GM12878 (cell line): Measurements from ENCODE around the gene ATP1A1. TPM values are rescaled to one million over a fixed set of nuclear protein-coding genes. Genes with fewer than 3 reads are reported as not detected.
A peak's percentile ranks its signal among the peaks of the same experiment; 100 is the strongest.

Experiments used
- ATAC-seq: fragments of 200-7000 bp; cut with Tn5 transposase; 3 replicates; pipeline ENCODE4 v1.9.1; 2020; ENCODE audit warnings: mild to moderate bottlenecking, moderate library complexity
- BruUV-seq: library from RNA; stranded (reverse); fragments of 400-500 nt; replicated peaks from 2 replicates; lab custom pipeline; 2021; lab: Mats Ljungman, UMichigan
- CTCF ChIA-PET: fragments of 300-600 bp; sonication (Branson Sonifier 250); formaldehyde crosslinking; extraction: SDS; loops from one replicate; lab custom pipeline; 2021; ENCODE audit warnings: inconsistent platforms; lab: Yijun Ruan, JAX
- POLR2A ChIA-PET: fragments of 350-600 bp; formaldehyde crosslinking; extraction: SDS; loops from one replicate; lab custom pipeline; 2021; ENCODE audit warnings: inconsistent platforms; lab: Charles Lee
- RAD21 ChIA-PET: fragments of 300-600 bp; sonication (Branson Sonifier 250); formaldehyde crosslinking; loops from one replicate; lab custom pipeline; 2023; ENCODE audit warnings: antibody characterized with exemption; ENCODE audit not compliant: unreplicated experiment; lab: Charles Lee
- SMC1A ChIA-PET: fragments of 300-600 bp; sonication (Branson Sonifier 250); formaldehyde crosslinking; loops from one replicate; lab custom pipeline; 2023; ENCODE audit not compliant: unreplicated experiment, uncharacterized antibody; lab: Charles Lee
- DNase-seq: peaks from one replicate; pipeline ENCODE4 v3.0.0-alpha.2; 2011; ENCODE audit warnings: low read depth, low spot score
- FAIRE-seq: peaks from 3 replicates; lab custom pipeline; 2011; peaks lifted over from hg19 to GRCh38; lab: Jason Lieb, UNC
- H2AFZ ChIP-seq: 2 replicates; pipeline ENCODE4 v1.6.0; 2011; ENCODE audit warnings: low read depth, low read length, control low read depth; ENCODE audit not compliant: control insufficient read depth
- H3K27ac ChIP-seq: 2 replicates; pipeline ENCODE4 v1.5.1; 2011; ENCODE audit warnings: control low read depth; ENCODE audit not compliant: control insufficient read depth, insufficient read depth
- H3K27me3 ChIP-seq, 2 experiments: replicated peaks in 1 of 2; 2 replicates each; pipeline versions ENCODE4 v1.6.0 to v1.6.1; 2011; ENCODE audit warnings: low read length in 1 of 2; ENCODE audit not compliant: control insufficient read depth in 2 of 2, insufficient read depth in 2 of 2
- H3K36me3 ChIP-seq, 2 experiments: 2 replicates each; pipeline ENCODE4 v1.5.1; 2011; ENCODE audit warnings: low read length in 1 of 2; ENCODE audit not compliant: control insufficient read depth in 2 of 2, insufficient read depth in 2 of 2
- H3K4me1 ChIP-seq: 2 replicates; pipeline ENCODE4 v1.6.1; 2011; ENCODE audit warnings: mild to moderate bottlenecking, low read length, moderate library complexity, mixed read lengths; ENCODE audit not compliant: control insufficient read depth, insufficient read depth
- H3K4me2 ChIP-seq: 2 replicates; pipeline ENCODE4 v1.6.0; 2011; ENCODE audit warnings: control low read depth; ENCODE audit not compliant: control insufficient read depth, insufficient read depth
- H3K4me3 ChIP-seq: fragments of 200-600 bp; sonication (generic); 2 replicates; pipeline ENCODE4 v1.5.1; 2016
- H3K79me2 ChIP-seq: 2 replicates; pipeline ENCODE4 v1.6.0; 2011; ENCODE audit warnings: low read length; ENCODE audit not compliant: control insufficient read depth, insufficient read depth
- H3K9ac ChIP-seq: 2 replicates; pipeline ENCODE4 v1.8.0; 2011; ENCODE audit warnings: low read length, control low read depth, mixed read lengths; ENCODE audit not compliant: control insufficient read depth, insufficient read depth
- H3K9me3 ChIP-seq: replicated peaks from 3 replicates; pipeline ENCODE4 v1.5.1; 2011; ENCODE audit warnings: mild to moderate bottlenecking, low read length; ENCODE audit not compliant: control insufficient read depth, insufficient read depth
- H4K20me1 ChIP-seq: 2 replicates; pipeline ENCODE4 v1.6.0; 2011; ENCODE audit not compliant: control insufficient read depth, insufficient read depth
- BMI1 ChIP-seq: fragments of 450-650 bp; IDR thresholded peaks from 2 replicates; pipeline ENCODE4 v1.6.1; 2016; ENCODE audit warnings: mild to moderate bottlenecking, moderate library complexity, borderline replicate concordance
- CBX3 ChIP-seq: fragments of 200-600 bp; sonication (generic); IDR thresholded peaks from 2 replicates; pipeline ENCODE4 v1.6.1; 2016; ENCODE audit warnings: low read depth, borderline replicate concordance
- CHD2 ChIP-seq: IDR thresholded peaks from 2 replicates; pipeline ENCODE4 v1.6.1; 2011; ENCODE audit warnings: low read depth, low read length, improper control_type of control experiment, borderline replicate concordance
- ETV6 ChIP-seq, 2 experiments: fragments of 450-650 bp in 1 of 2; IDR thresholded peaks in 1 of 2; conservative IDR thresholded peaks in 1 of 2; 2 replicates each; pipeline ENCODE4 v1.6.1; 2014; ENCODE audit warnings: antibody characterized with exemption in 1 of 2, borderline replicate concordance in 1 of 2, low read depth in 1 of 2, mild to moderate bottlenecking in 1 of 2, moderate library complexity in 1 of 2
- HDGF ChIP-seq: fragments of 450-650 bp; IDR thresholded peaks from 2 replicates; pipeline ENCODE4 v1.6.1; 2016; ENCODE audit warnings: antibody characterized with exemption
- NFXL1 ChIP-seq: fragments of 450-650 bp; IDR thresholded peaks from 2 replicates; pipeline ENCODE4 v1.6.1; 2017; ENCODE audit warnings: antibody characterized with exemption, mild to moderate bottlenecking, borderline replicate concordance
- PAX5 ChIP-seq: IDR thresholded peaks from 2 replicates; pipeline ENCODE4 v1.6.1; 2011; ENCODE audit warnings: low read depth, low read length, borderline replicate concordance
- PAX8 ChIP-seq: fragments of 450-650 bp; IDR thresholded peaks from 2 replicates; pipeline ENCODE4 v1.6.1; 2017; ENCODE audit warnings: mild to moderate bottlenecking, moderate library complexity
- POLR2AphosphoS5 ChIP-seq: IDR thresholded peaks from 2 replicates; pipeline ENCODE4 v1.6.1; 2011; ENCODE audit warnings: mild to moderate bottlenecking, low read length, inconsistent platforms
- RCOR1 ChIP-seq: conservative IDR thresholded peaks from 2 replicates; pipeline ENCODE4 v1.6.1; 2012; ENCODE audit warnings: low read depth, low read length, improper control_type of control experiment
- ZNF622 ChIP-seq: fragments of 450-650 bp; IDR thresholded peaks from 2 replicates; pipeline ENCODE4 v1.6.1; 2017; ENCODE audit warnings: mild to moderate bottlenecking, inconsistent platforms
- WGBS: methylation state at CpG from one replicate; pipeline ENCODE4 v1.1.6; 2016; ENCODE audit warnings: low lambda C conversion rate; ENCODE audit not compliant: insufficient replicate concordance, insufficient coverage; ENCODE audit errors: missing lambda C conversion rate; 5-methylcytosine and 5-hydroxymethylcytosine counted together
- in situ Hi-C: fragments of 300-500 bp; cut with MboI; formaldehyde crosslinking; loops from 9 replicates; pipeline ENCODE4 v1.14.3; 2018; ENCODE audit warnings: mixed read lengths
- intact Hi-C: fragments of 100-400 bp; cut with micrococcal nuclease; formaldehyde crosslinking; loops from one replicate; pipeline ENCODE4 v1.14.2; 2022; ENCODE audit not compliant: unreplicated experiment
- polyA plus RNA-seq, 11 experiments: library from polyadenylated mRNA; depleted of rRNA in 4 of 11; unstranded in 6 of 11; stranded (reverse) in 5 of 11; fragments of >200 nt; fragmentation: Nextera tagmentation in 4 of 11; fragmentation: Illumina TruSeq in 1 of 11; extraction: Ambion mirVana in 4 of 11; extraction: Trizol in 1 of 11; gene quantifications; 1 replicate in 1 of 11; 2 replicates in 10 of 11; pipeline versions ENCODE4 v1.2.1 to v1.2.3, GENCODE V29; 2011 to 2016; ENCODE audit warnings: inconsistent platforms in 2 of 11, missing spikeins in 2 of 11, low read depth in 1 of 11
- total RNA-seq, 4 experiments: library from RNA; depleted of rRNA in 3 of 4; stranded (reverse); fragments of >200 nt in 3 of 4; fragmentation: Illumina TruSeq in 1 of 4; extraction: Trizol in 1 of 4; gene quantifications; 2 replicates each; pipeline versions ENCODE4 v1.2.1 to v1.2.3, GENCODE V29; 2013 to 2021
- TF ChIP-seq, protein P1 (sequence below): IDR thresholded peaks from 2 replicates; pipeline ENCODE4 v1.6.1; 2011; ENCODE audit warnings: low read depth, mild to moderate bottlenecking, low read length, moderate library complexity, borderline replicate concordance; ENCODE audit errors: extremely low read depth
- TF ChIP-seq, protein P2 (sequence below): IDR thresholded peaks from 2 replicates; pipeline ENCODE4 v1.6.1; 2011; ENCODE audit warnings: low read depth, low read length, improper control_type of control experiment, borderline replicate concordance
- TF ChIP-seq, protein P3 (sequence below): IDR thresholded peaks from 2 replicates; pipeline ENCODE4 v1.6.1; 2012; ENCODE audit warnings: low read depth, low read length, improper control_type of control experiment

ATP1A1 gene
- total and polyA plus RNA-seq, 10 of the 15 experiments (the other 5 are each of a cell fraction or from before 2014, with no cell fraction given): 113 to 566 (median 313) TPM

DNA sequence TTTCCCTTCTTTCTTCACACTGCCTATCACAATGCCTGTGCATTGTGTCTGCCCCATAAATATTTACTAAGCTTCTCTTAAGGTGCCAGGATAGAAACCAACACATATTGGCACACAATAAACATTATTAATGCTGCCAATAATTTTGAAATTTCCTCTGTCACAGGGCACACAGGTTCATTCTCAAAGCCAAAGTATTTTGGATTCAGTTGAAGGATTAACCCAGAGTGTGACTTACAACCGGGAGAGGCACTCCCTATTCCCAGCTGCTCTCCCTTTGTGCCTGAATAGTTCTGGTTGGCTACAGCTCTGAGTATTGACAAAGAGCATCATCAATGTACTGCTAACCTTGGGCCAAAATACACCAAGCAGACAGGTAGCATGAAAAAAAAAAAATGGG is 46.6 kb upstream of the ATP1A1 start:
- CTCF ChIA-PET: interaction anchor here (1.2 kb wide), 1 partner anchor 11 kb away, joined by 4 read pairs; no protein-coding TSS in a partner anchor
- in situ Hi-C loops: no loop called here
- SMC1A ChIA-PET: interaction anchor here (0.6 to 1.2 kb wide), 3 partner anchors 36 to 1271 kb away, joined by 3 read pairs; no protein-coding TSS in a partner anchor
- Histone ChIP-seq H2AFZ (peak overlapping the region; percentile 72), H3K79me2 (no peaks in the 10 kb centered on the region), H4K20me1 (no peaks in the 10 kb centered on the region), H3K9me3 (no peaks in the 10 kb centered on the region), H3K27me3 (no peaks in the 10 kb centered on the region; a peak in 1 of 4 replicates), H3K27ac (no peak overlapping the region), H3K9ac (no peak overlapping the region), H3K4me1 (peaks cover 8% of the 10 kb centered on the region), H3K4me2 (no peak overlapping the region), H3K36me3 (no peaks in the 10 kb centered on the region), H3K4me3 (no peak overlapping the region)
- DNase-seq (no peak), FAIRE-seq (no peak), ATAC-seq (no peak)
- WGBS: 30% methylated on average over 1 of the region's 1 CpG
- intact Hi-C loops: no loop called here
- TF ChIP-seq, protein P1, sequence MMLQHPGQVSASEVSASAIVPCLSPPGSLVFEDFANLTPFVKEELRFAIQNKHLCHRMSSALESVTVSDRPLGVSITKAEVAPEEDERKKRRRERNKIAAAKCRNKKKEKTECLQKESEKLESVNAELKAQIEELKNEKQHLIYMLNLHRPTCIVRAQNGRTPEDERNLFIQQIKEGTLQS: no peak
- TF ChIP-seq RCOR1 (no peak), CHD2 (no peak), POLR2AphosphoS5 (no peak), ZNF622 (no peak), ETV6 (conservative IDR thresholded peaks at IDR 0.05 in 1 of 2, IDR thresholded peaks at IDR 0.05 in 1 of 2; ENCODE audit: borderline replicate concordance in 1 of 2, low read depth in 1 of 2) (no peak), BMI1 (no peak), HDGF (no peak), NFXL1 (no peak), PAX8 (no peak), CBX3 (no peak), PAX5 (no peak)
- TF ChIP-seq, protein P2, sequence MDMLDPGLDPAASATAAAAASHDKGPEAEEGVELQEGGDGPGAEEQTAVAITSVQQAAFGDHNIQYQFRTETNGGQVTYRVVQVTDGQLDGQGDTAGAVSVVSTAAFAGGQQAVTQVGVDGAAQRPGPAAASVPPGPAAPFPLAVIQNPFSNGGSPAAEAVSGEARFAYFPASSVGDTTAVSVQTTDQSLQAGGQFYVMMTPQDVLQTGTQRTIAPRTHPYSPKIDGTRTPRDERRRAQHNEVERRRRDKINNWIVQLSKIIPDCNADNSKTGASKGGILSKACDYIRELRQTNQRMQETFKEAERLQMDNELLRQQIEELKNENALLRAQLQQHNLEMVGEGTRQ: no peak
- TF ChIP-seq, protein P3, sequence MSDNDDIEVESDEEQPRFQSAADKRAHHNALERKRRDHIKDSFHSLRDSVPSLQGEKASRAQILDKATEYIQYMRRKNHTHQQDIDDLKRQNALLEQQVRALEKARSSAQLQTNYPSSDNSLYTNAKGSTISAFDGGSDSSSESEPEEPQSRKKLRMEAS: no peak
- no TSS peak for BruUV-seq
- POLR2A ChIA-PET: interaction anchor here (0.7 kb wide), 1 partner anchor 41 kb away, joined by 3 read pairs; no protein-coding TSS in a partner anchor
- RAD21 ChIA-PET: no interaction called here
